GF-D8 (cell line): ENCODE measurements around the gene ARHGEF19.
A peak's percentile ranks its signal among the peaks of the same experiment; 100 is the strongest.
"Not testable (repeated sequence)": the region's sequence is repeated elsewhere in the genome, so short reads cannot be mapped to it uniquely, and the experiment has no call there.

ENCODE experiments used
- DNase-seq: peaks from one replicate; lab custom pipeline; 2025; lab: John Stamatoyannopoulos, UW

The ARHGEF19 gene

GRCh38 chr1:16212251-16212961, at the start of gene ARHGEF19:
TSS of gene ARHGEF19 (minus strand) at chr1:16212652. CDS start at chr1:16209054, 3,598 bp downstream.
- no peak for DNase-seq

DNA sequence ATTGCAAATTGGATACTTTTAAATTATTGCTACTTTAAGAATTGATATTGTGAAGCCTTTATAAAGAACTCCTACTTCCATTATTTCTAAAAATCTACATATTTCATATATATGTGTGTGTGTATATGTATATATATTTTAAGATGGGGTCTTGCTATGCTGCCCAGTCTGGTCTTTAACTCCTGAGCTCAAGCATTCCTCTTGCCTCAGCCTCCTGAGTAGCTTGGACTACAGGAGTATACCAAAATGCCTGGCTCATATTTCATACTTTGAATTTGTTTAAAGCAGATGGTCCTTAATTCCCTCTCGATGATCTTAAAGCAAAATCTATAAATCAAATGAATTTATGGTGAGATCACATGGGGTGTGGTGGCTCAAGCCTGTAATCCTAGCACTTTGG, 49.6 kb upstream of the ARHGEF19 start:
- DNase-seq = no peak

DNA sequence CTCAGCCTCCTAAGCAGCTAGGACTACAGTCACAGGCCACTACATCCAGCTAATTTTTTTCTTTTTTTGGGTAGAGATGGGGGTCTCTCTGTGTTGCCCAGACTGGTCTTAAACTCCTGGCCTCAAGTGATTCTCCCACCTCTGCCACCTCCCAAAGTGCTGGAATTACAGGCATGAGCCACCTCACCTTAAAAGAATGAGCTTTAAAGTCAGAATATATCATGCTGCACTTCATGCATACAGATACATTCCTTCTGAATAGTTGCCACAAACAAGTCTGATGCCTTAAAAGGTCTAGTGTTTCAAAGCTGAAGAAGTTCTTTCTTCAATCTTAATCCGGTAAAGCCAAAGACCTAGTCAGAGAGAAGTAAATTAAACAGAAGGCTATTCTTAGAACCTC, 48.4 kb upstream of the ARHGEF19 start:
- DNase-seq = no peak

DNA sequence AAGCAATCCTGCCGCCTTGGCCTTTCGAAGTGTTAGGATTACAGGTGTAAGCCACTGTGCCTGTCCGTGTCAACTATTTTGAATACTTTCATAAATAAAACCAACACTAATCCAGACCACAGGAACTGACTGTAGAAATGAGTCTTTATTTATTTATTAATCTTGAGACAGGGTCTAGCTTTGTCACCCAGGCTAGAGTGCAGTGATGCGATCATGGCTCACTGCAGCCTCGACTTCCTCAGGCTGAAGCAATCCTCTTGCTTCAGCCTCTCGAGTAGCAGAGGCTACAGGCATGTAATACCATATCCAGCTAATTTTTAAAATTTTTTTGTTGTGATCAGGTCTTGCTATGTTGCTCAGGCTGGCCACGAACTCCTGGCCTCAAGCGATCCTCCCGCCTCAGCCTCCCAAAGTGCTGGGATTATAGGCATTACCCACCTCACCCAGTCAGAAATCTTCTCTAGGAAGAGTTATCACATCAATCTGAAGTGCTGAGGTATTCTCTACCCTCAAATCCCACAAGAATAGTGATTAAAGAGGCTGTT, 46.2 kb upstream of the ARHGEF19 start:
- no peak for DNase-seq

- DNase-seq = no peak
Observed at GRCh38 chr1:16257968-16258367, 45.5 kb upstream of the ARHGEF19 start.

DNA sequence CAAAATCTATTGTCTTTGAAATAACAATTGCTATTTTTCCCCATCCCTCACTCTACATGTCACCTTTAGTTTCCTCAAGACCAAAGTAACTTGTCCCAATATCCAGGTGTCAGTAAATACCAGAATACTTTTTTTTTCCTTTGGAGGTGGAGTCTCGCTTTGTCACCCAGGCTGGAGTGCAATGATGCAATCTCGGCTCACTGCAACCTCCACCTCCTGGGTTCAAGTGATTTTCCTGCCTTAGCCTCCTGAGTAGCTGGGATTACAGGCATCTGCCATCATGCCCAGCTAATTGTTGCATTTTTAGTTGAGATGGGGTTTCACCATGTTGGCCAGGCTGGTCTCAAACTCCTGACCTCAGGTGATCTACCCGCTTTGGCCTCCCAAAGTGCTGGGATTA, 45.1 kb upstream of the ARHGEF19 start:
- not testable (repeated sequence) for DNase-seq

GRCh38 chr1:16256478-16256877, 44.0 kb upstream of the ARHGEF19 start:
- DNase-seq = no peak

DNA sequence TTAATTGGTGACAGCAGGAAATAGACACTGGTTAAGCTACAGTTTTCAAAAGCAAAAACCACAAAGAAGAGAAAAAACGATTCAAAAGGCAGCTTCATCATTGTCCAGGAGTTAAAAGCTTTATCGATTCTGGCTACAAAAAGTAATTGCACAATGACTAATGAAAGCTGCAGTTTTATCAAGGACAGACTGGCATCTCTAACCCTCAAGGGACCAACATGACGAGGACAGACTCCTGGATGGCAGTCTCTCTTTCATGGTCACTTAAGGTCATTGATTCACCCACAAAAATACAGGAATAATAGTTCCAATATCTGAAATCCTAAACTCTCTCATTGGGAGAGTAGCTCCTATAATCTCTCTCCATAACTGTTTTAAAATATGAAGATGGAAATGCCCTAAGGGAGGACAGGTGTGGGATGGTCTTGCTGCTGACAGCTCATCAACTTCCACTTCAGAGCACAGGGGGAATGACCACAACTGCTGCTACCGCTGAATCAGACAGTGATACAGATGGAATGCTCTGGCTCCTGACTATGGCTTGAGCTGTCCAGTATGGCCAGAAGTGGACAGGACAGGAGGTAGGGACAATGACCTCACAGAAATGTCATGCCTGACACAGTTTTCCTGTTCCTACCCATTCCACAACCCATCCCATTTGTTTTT, 41.9 kb upstream of the ARHGEF19 start:
- no peak for DNase-seq

DNA sequence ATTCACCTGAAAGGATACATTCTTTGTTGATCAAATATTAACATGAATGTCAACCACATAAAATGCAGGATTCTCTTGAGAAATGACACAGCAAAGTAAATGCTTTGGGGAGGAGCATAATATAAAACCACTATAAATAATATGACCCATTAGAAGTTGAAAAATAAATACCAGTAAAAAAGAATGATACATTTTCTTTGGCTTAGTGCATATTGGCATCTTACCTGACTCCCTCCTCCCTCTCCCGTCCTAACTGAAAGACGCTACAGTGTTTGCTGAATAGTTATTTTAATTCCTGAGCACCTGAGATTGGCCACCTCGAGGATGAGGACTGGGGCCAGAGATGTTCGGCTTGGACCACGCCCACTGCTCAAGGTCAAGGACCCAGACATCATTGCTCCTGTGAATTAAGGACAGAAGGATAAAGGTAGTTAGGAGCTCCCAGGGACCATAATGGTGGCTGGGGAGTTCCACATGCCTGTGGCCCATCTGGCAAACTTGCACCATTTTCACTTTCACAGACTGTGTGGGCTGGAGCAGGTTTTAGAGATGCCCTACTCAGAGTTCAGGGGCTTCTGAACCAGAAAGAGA, 41.0 kb upstream of the ARHGEF19 start:
- no peak for DNase-seq

GRCh38 chr1:16252912-16253311, 40.5 kb upstream of the ARHGEF19 start:
- DNase-seq = no peak

- no peak for DNase-seq
Observed at GRCh38 chr1:16251381-16251780, 38.9 kb upstream of the ARHGEF19 start.

DNA sequence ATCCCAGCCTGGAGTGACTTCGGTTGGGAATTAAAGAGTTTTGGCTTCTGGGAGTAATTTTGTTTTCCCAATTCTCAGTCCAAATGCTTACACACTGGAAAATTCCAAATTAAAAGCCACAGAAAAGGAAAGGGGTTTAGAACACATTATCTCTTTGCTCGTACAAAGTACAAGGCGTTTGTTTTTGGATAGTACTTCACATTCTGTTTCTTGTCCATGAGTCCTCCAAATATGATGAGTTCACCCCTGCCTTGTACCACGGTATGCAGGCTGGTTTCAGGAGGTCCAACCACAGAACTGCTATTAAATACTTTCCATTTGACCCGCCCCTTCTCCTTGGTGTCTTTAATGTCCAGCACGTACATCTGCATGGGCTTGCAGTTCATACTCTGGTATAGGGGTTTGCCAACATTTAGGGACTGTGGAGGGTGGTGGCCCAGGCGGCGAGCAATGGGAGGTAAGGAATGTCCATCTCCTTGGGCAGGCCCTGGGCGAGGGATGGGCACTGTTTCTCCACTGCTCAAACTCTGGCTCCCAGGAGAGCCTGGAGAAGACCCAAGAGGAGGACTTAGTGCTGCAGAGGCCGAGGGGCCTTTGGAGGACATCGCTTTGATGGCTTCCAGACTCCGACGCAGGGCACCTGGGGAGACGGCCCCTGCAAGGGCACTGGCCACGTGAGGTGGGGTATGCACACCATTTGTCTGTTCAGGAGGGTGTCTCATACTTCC, 38.2 kb upstream of the ARHGEF19 start:
- no peak for DNase-seq

GRCh38 chr1:16249596-16250241, 37.3 kb upstream of the ARHGEF19 start:
- peak; percentile 49 for DNase-seq

DNA sequence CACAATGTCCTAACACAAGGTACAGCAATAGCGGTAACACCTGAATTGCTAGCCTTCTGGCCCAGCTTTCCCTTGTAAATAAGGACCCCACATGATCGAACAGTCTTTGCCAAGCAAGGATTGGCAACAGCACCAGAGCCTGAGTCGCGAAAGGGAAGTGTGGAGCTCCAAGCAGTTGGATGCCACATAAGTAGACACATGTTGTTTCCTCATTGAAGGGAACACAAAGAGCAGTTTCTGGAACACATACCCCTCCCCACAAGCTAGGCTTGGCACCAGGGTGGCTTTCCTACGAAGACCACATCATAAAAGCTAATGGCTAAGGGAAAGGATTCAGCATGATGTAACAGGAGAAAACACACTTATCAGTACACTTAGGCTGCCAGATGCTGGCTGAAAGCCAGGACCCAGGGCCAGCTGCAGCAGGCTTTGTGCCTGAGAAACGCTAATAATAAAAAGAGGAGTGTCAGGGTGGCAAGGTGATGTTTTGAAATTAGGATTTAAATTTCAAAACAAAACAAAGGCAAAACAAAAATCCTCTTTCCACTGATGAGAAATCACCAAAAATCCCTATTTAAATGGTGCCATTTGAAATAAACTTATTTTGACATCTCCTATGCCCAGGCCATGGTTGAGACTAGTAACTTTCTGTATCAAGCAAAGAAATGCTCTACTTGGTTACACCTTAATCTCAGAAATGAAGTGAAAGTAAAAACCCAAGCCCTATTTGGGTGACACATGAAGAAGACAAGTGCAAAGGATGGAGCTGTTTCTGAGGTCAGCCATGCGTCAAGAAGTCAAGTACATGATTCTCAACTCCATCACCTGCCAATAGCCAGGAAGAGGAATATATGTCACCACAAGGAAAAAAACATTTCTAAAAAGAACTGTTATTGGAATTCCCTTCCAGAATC, 36.4 kb upstream of the ARHGEF19 start:
- peak; percentile 98 for DNase-seq

DNA sequence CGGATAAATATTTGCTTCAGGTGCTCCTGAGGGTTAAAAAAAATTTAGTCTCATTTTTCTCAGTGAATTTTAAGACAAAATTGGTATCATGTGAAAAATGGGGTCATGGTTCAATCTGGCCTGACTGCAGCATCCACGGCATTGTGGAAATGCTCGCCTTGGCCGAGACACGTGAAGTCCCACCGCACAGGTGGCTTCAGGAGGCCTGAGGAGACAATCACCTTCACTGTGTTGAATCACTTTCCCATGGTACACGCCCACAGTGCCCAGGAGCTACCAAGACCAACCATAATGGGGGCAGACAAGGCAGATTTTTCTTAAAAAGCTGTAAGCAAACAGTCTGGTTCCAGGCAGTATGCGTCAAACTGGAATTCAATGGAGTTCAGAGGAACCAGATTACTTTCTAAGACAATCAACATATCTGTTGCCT, 35.6 kb upstream of the ARHGEF19 start:
- DNase-seq = no peak

- DNase-seq = no peak
Observed at GRCh38 chr1:16247441-16247840, 35.0 kb upstream of the ARHGEF19 start.

- DNase-seq = no peak
Observed at GRCh38 chr1:16246961-16247360, 34.5 kb upstream of the ARHGEF19 start.

- DNase-seq = not testable (repeated sequence)
Observed at GRCh38 chr1:16246239-16246638, 33.8 kb upstream of the ARHGEF19 start.

- no peak for DNase-seq
Observed at GRCh38 chr1:16245476-16246196, 33.2 kb upstream of the ARHGEF19 start.
